ENCODE measurements around the gene PKIB.

The PKIB gene

GRCh38 chr6:122751326-122751725 is 141.1 kb downstream of the PKIB start:
- DNase-seq = no peak

- no peak for DNase-seq
Observed at GRCh38 chr6:122752459-122752858, 142.3 kb downstream of the PKIB start.

- DNase-seq = no peak
Observed at GRCh38 chr6:122753000-122753687, 142.9 kb downstream of the PKIB start.

DNA sequence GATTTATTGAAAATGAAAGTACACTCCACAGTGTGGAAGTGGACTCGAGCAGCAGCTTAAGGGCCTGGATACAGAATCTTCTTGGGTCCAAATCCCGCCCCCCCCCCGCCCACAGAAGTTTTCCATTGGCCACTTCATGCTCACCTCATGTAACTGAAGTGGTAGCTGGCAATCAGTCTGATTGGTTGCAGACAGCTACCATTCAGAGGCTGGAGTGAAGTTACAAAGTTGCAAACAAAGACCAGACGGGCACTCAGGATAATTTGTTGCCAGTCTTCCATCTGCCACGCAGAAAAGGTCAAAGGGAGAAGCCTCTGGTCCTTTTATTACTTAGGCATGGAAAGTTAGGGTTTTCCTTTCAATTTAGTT is 143.5 kb downstream of the PKIB start:
- DNase-seq = no peak

DNA sequence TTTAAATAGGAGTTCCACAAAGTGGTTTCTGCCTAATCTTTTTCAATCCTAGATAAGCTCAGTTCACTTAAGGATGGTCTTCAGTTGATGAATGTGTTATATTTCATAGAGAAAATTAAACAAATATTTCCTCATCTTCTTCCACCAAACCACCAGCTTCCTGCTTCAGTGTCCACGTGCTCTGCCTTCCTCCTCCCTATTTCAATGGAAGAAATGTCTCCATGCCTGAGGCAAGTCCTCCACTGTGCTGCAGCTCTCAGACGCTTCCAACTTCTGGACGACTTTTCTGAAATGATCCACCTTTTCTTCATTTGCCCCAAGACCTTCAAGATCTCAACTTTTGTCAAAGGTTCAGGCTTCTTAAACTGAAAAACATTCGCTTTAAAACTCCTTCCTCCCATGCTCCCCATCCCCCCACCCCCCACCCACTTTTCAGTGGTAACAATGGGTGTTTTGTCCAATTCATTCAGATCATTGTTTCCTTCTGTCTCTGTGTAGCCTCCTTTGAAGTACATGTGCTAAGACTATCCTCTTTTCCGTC is 144.1 kb downstream of the PKIB start:
- DNase-seq = no peak

GRCh38 chr6:122755901-122756300 is 145.7 kb downstream of the PKIB start:
- no peak for DNase-seq

DNA sequence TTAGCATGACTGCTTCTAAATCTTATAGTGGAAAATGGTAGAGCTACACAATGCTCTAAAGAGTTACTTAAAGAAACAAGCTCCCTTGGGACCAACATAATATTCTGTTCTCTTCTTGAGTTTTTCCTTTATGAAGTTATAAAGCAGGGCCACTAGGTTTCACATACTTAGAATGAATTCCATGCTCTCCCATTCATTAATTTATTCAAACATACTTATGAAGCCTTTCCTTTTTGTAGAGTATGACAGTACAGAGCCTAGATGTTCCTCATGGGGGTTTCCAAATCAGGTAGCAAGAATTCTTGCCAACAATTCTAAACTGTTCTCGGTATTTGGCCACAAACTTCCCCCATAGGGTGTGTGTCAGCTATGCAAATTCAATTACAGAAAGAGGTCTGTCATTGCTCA is 148.7 kb downstream of the PKIB start:
- DNase-seq = no peak

GRCh38 chr6:122760330-122760729 is 150.1 kb downstream of the PKIB start:
- DNase-seq = no peak

DNA sequence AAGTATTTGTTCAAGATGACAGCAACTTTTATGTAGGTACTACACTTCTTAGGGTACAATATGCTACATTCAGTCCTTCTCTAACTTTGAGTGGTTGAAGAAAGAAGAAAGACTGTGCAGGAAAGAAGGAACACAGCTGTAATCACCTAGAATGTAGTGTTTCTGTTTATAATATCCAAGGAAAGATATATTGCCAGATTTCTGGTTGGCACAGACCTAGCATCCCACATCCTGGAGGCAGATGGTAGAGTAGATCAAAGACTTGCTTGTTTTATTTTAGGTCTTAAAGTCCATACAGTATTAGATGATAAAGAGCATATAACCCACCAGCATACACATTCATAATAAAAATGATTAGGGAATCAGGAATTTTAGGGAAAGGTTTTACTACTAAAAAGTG is 156.1 kb downstream of the PKIB start:
- DNase-seq = no peak

DNA sequence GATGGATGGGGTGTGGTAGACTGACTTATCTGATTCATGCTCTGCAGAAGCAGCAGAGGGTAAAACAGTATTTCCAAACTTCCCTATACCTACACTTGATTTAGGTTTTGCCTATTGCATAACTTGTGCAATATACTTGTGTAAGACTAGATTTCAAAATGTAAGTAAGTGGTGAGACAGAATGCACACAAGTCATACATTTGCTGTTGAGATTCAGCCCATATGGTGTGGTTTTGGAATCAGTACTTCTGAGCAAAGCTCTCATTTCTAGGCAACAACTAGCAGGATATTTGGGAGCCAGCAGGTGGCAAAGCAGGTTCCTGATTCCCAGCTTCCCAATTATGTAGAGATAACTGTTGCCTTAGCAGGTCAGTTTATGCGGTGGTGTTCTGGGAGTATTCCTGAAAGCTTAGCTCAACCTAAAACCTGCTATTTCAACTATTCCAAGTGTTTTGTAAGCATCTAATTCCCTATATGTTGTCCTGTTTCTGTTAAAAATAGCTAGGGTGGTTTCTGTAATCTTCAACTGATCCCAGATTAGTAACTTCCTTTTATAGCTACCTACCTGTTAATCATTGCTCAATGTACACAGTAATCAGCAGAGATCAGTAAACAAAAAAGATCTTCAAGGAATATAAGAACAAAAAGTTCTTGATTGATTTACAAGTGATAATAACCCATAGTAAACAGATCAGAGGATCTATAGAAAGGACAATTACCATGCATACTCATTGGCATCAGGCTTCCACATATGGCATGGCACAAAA is 160.8 kb downstream of the PKIB start:
- no peak for DNase-seq

- DNase-seq = no peak
Observed at GRCh38 chr6:122772724-122773415, 162.7 kb downstream of the PKIB start.

Data from eye (tissue), 1 donor.